Small intestine (tissue), 7 donors: ENCODE results near the gene CBFB. TPM values are rescaled to one million over a fixed set of nuclear protein-coding genes. Genes with fewer than 3 reads are reported as not detected.

Source experiments
- DNase-seq, 2 donors: peaks; one replicate each; pipeline versions ENCODE4 v3.0.0 to v3.0.0-alpha.2; 2013
- FAIRE-seq: peaks from 2 replicates; lab custom pipeline; 2012; peaks lifted over from hg19 to GRCh38; lab: Jason Lieb, UNC
- H3K27ac ChIP-seq, 3 donors: one replicate each; pipeline ENCODE4 v1.5.1; 2013; ENCODE audit warnings: low read length in 2 of 3, mild to moderate bottlenecking in 2 of 3, control low read depth in 1 of 3, inconsistent platforms in 1 of 3, low read depth in 1 of 3, moderate library complexity in 1 of 3
- H3K27me3 ChIP-seq, 3 donors: one replicate each; pipeline ENCODE4 v1.6.1; 2013; ENCODE audit warnings: low read length in 3 of 3, inconsistent platforms in 1 of 3; ENCODE audit not compliant: control insufficient read depth in 3 of 3, insufficient read depth in 3 of 3
- H3K36me3 ChIP-seq, 3 donors: one replicate each; pipeline ENCODE4 v1.6.1; 2013; ENCODE audit warnings: low read length in 3 of 3, inconsistent platforms in 1 of 3, low read depth in 1 of 3, mild to moderate bottlenecking in 1 of 3, moderate library complexity in 1 of 3; ENCODE audit not compliant: control insufficient read depth in 3 of 3, insufficient read depth in 2 of 3
- H3K4me1 ChIP-seq, 3 donors: one replicate each; pipeline ENCODE4 v1.6.1; 2013; ENCODE audit warnings: low read length in 2 of 3, inconsistent platforms in 1 of 3, low read depth in 1 of 3, mild to moderate bottlenecking in 1 of 3, moderate library complexity in 1 of 3; ENCODE audit not compliant: control insufficient read depth in 3 of 3, insufficient read depth in 2 of 3
- H3K4me3 ChIP-seq, 3 donors: one replicate each; pipeline ENCODE4 v1.5.1; 2013; ENCODE audit warnings: low read length in 3 of 3, control low read depth in 1 of 3, inconsistent platforms in 1 of 3, low read depth in 1 of 3, mild to moderate bottlenecking in 1 of 3, moderate library complexity in 1 of 3
- H3K9me3 ChIP-seq, 2 donors: one replicate each; pipeline ENCODE4 v1.6.1; 2013; ENCODE audit warnings: low read depth in 1 of 2, low read length in 1 of 2; ENCODE audit not compliant: control insufficient read depth in 2 of 2, insufficient read depth in 1 of 2
- WGBS, 3 donors: extraction: QIAGEN DNeasy Blood & Tissue Kit; methylation state at CpG; one replicate each; pipeline ENCODE4 v1.1.7; 2013; 5-methylcytosine and 5-hydroxymethylcytosine counted together
- polyA plus RNA-seq, 4 donors: library from polyadenylated mRNA; stranded (reverse) in 3 of 4; unstranded in 1 of 4; fragments of 200-250 nt in 3 of 4; fragments of 120-200 nt in 1 of 4; gene quantifications; one replicate each; pipeline versions ENCODE4 v1.2.1 to v1.2.3, GENCODE V29; 2013
- donor health status: healthy with polysubstance abuse.
- donor health status: control.
- donor health status: control.
- donor health status: Bipolar disorder and iron deficiency.
- donor health status: healthy.

Gene CBFB
- polyA plus RNA-seq, 4 donors = 5.4 to 21.6 (median 10.7) TPM

GRCh38 chr16:67082891-67083290 lies 53.9 kb downstream of the CBFB start:
- WGBS, 3 donors = 89 to 95% (median 90%) methylated on average over 1 of the region's 1 CpG
- FAIRE-seq = no peak

GRCh38 chr16:67084345-67085028 lies 55.5 kb downstream of the CBFB start:
- 91 to 94% (median 94%) methylated on average over 4 of the region's 4 CpGs for WGBS, 3 donors
- Histone ChIP-seq H3K36me3 (peaks cover 0 to 16% (median 0%) of the 10 kb centered on the region in 3 donors), H3K9me3 (no peaks in the 10 kb centered on the region), H3K27ac (no peak overlapping the region), H3K4me3 (no peak overlapping the region), H3K4me1 (no peaks in the 10 kb centered on the region), H3K27me3 (no peaks in the 10 kb centered on the region)
- no peak for DNase-seq
- no peak for FAIRE-seq

More at GRCh38 chr16:67082891-67083290, 53.9 kb downstream of the CBFB start:
- Histone ChIP-seq H3K27me3 (no peaks in the 10 kb centered on the region), H3K9me3 (no peaks in the 10 kb centered on the region), H3K36me3 (peaks cover 0 to 16% (median 0%) of the 10 kb centered on the region in 3 donors), H3K27ac (no peak overlapping the region), H3K4me1 (no peaks in the 10 kb centered on the region), H3K4me3 (no peak overlapping the region)
- DNase-seq = no peak

- no peak overlapping the region for H3K4me3 ChIP-seq
- FAIRE-seq (no peak), DNase-seq (no peak)
- no peak overlapping the region for H3K27ac ChIP-seq
- no peaks in the 10 kb centered on the region for H3K9me3 ChIP-seq
- H3K36me3 ChIP-seq = peaks cover 0 to 17% (median 0%) of the 10 kb centered on the region in 3 donors
- H3K4me1 ChIP-seq = no peaks in the 10 kb centered on the region
- H3K27me3 ChIP-seq = no peaks in the 10 kb centered on the region
Observed at GRCh38 chr16:67086822-67087221, 57.9 kb downstream of the CBFB start.

- H3K36me3 ChIP-seq = peaks cover 0 to 17% (median 0%) of the 10 kb centered on the region in 3 donors
- H3K4me1 ChIP-seq = no peaks in the 10 kb centered on the region
- H3K27ac ChIP-seq = no peak overlapping the region
- no peak overlapping the region for H3K4me3 ChIP-seq
- 95 to 97% (median 96%) methylated on average over 1 of the region's 1 CpG for WGBS, 3 donors
- no peaks in the 10 kb centered on the region for H3K27me3 ChIP-seq
- no peaks in the 10 kb centered on the region for H3K9me3 ChIP-seq
- FAIRE-seq = no peak
- no peak for DNase-seq
Observed at GRCh38 chr16:67087291-67087690, 58.3 kb downstream of the CBFB start.

- Histone ChIP-seq H3K27ac (no peak overlapping the region), H3K36me3 (peaks cover 0 to 19% (median 0%) of the 10 kb centered on the region in 3 donors), H3K27me3 (no peaks in the 10 kb centered on the region), H3K4me3 (no peak overlapping the region), H3K9me3 (no peaks in the 10 kb centered on the region), H3K4me1 (no peaks in the 10 kb centered on the region)
- DNase-seq = no peak
- FAIRE-seq = no peak
Observed at GRCh38 chr16:67087803-67088202, 58.9 kb downstream of the CBFB start.

- H3K27ac ChIP-seq = no peak overlapping the region
- no peaks in the 10 kb centered on the region for H3K4me1 ChIP-seq
- H3K27me3 ChIP-seq = no peaks in the 10 kb centered on the region
- no peaks in the 10 kb centered on the region for H3K9me3 ChIP-seq
- DNase-seq (no peak), FAIRE-seq (no peak)
- no peak overlapping the region for H3K4me3 ChIP-seq
- WGBS, 3 donors = 80 to 88% (median 81%) methylated on average over 4 of the region's 4 CpGs
- H3K36me3 ChIP-seq = peaks cover 0 to 22% (median 0%) of the 10 kb centered on the region in 3 donors
Observed at GRCh38 chr16:67088551-67088950, 59.6 kb downstream of the CBFB start.

- DNase-seq = no peak
- no peaks in the 10 kb centered on the region for H3K4me1 ChIP-seq
- H3K36me3 ChIP-seq = peaks cover 0 to 18% (median 0%) of the 10 kb centered on the region in 3 donors
- FAIRE-seq = no peak
- H3K27me3 ChIP-seq = no peaks in the 10 kb centered on the region
- H3K9me3 ChIP-seq = no peaks in the 10 kb centered on the region
- H3K27ac ChIP-seq = no peak overlapping the region
- H3K4me3 ChIP-seq = no peak overlapping the region
Observed at GRCh38 chr16:67089101-67089500, 60.2 kb downstream of the CBFB start.

GRCh38 chr16:67091906-67092566 lies 63.1 kb downstream of the CBFB start:
- peaks cover 0 to 29% (median 0%) of the 10 kb centered on the region in 3 donors for H3K36me3 ChIP-seq
- WGBS, 3 donors = 90 to 96% (median 94%) methylated on average over 4 of the region's 4 CpGs

More at GRCh38 chr16:67091906-67092566, 63.1 kb downstream of the CBFB start:
- Histone ChIP-seq H3K4me1 (no peaks in the 10 kb centered on the region), H3K9me3 (no peaks in the 10 kb centered on the region), H3K27me3 (no peaks in the 10 kb centered on the region), H3K27ac (no peak overlapping the region), H3K4me3 (no peak overlapping the region)
- DNase-seq (no peak), FAIRE-seq (no peak)
